Uterus (tissue), 2 donors: ENCODE data around the gene RAE1.

Experiments used
- POLR2A ChIP-seq, 2 donors: fragments of 450-650 bp; IDR thresholded peaks; one replicate each; pipeline ENCODE4 v1.6.1; 2016; ENCODE audit warnings: antibody characterized with exemption in 2 of 2, mild to moderate bottlenecking in 1 of 2, moderate library complexity in 1 of 2
- TF ChIP-seq, protein P1 (sequence below), 4 experiments: fragments of 200-600 bp in 2 of 4; fragments of 450-650 bp in 2 of 4; sonication (generic) in 2 of 4; IDR thresholded peaks; one replicate each; pipeline ENCODE4 v1.5.1; 2016 to 2019; ENCODE audit warnings: antibody characterized with exemption in 4 of 4, mild to moderate bottlenecking in 2 of 4, moderate library complexity in 1 of 4

DNA sequence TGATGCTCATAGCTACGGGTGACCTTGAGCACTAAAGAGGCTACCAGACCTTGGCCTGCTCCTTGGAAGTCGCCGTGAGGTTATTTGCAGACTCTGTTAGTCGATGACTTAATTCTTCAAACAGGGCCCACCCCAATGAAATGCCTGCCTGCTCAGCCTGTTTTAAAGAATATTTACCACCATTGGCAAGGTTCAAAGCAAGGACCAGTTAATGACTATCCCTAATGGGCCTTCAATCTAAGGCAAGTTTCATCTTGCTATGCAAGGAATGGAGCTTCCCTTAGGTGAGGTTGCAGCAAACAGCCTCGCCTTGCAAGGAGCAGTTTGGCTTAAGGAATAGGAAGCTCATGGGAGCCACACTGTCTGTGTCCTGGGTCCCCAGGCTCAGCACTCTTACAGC is 44.3 kb upstream of the RAE1 start:
- TF ChIP-seq, protein P1, sequence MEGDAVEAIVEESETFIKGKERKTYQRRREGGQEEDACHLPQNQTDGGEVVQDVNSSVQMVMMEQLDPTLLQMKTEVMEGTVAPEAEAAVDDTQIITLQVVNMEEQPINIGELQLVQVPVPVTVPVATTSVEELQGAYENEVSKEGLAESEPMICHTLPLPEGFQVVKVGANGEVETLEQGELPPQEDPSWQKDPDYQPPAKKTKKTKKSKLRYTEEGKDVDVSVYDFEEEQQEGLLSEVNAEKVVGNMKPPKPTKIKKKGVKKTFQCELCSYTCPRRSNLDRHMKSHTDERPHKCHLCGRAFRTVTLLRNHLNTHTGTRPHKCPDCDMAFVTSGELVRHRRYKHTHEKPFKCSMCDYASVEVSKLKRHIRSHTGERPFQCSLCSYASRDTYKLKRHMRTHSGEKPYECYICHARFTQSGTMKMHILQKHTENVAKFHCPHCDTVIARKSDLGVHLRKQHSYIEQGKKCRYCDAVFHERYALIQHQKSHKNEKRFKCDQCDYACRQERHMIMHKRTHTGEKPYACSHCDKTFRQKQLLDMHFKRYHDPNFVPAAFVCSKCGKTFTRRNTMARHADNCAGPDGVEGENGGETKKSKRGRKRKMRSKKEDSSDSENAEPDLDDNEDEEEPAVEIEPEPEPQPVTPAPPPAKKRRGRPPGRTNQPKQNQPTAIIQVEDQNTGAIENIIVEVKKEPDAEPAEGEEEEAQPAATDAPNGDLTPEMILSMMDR (IDR thresholded peaks at IDR 0.05): no peak
- no peak for TF ChIP-seq POLR2A (IDR thresholded peaks at IDR 0.05)
